Nephron progenitor cell (in vitro differentiated cells): ENCODE data around the gene CCDC197.

Experiments
- DNase-seq: peaks from one replicate; pipeline ENCODE4 v3.0.0; 2021
- H3K27ac Mint-ChIP-seq: 2 replicates; pipeline ENCODE4 v1.8.0; 2021; ENCODE audit warnings: mild to moderate bottlenecking, moderate library complexity, mixed read lengths
- H3K27me3 Mint-ChIP-seq: 2 replicates; pipeline ENCODE4 v1.8.0; 2021; ENCODE audit warnings: mild to moderate bottlenecking, low read depth, mixed read lengths; ENCODE audit not compliant: poor library complexity
- H3K36me3 Mint-ChIP-seq: 2 replicates; pipeline ENCODE4 v1.8.0; 2021; ENCODE audit warnings: low read depth, mixed read lengths
- H3K4me1 Mint-ChIP-seq: 2 replicates; pipeline ENCODE4 v1.8.0; 2021; ENCODE audit warnings: mixed read lengths
- H3K4me3 Mint-ChIP-seq: 2 replicates; pipeline ENCODE4 v1.8.0; 2021; ENCODE audit warnings: mild to moderate bottlenecking, moderate library complexity, mixed read lengths
- H3K9me3 Mint-ChIP-seq: 2 replicates; pipeline ENCODE4 v1.8.0; 2021; ENCODE audit warnings: mild to moderate bottlenecking, moderate library complexity, mixed read lengths
- TF ChIP-seq, protein P1 (sequence below): fragments of 200-600 bp; sonication (generic); IDR thresholded peaks from 2 replicates; pipeline ENCODE4 v1.5.0; 2021; ENCODE audit warnings: antibody characterized with exemption

The CCDC197 gene

DNA sequence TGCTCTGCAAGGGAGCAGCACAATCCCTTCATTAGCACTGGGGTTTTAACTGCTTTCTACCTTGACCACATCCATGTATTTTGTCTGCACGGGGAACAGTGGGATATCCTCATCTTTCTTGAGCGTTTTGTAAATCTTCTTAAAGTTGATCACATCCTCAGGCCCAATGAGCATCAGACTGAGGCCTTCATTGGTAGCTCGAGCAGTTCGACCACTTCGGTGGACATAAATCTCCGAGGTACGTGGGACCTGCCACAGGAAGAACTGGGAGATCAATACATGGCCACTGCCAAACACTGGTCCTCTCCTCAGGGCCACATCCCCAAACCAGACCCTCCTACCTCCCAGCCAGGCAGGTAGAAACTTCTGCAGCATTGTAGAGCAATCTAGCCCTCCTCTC, 57.8 kb downstream of the CCDC197 start:
- Mint-ChIP-seq H3K27me3 (peaks cover 3% of the 10 kb centered on the region), H3K4me1 (no peaks in the 10 kb centered on the region), H3K36me3 (peaks cover 73% of the 10 kb centered on the region), H3K9me3 (no peaks in the 10 kb centered on the region), H3K27ac (peak overlapping the region; percentile 21), H3K4me3 (no peak overlapping the region)
- DNase-seq = no peak
- TF ChIP-seq, protein P1, sequence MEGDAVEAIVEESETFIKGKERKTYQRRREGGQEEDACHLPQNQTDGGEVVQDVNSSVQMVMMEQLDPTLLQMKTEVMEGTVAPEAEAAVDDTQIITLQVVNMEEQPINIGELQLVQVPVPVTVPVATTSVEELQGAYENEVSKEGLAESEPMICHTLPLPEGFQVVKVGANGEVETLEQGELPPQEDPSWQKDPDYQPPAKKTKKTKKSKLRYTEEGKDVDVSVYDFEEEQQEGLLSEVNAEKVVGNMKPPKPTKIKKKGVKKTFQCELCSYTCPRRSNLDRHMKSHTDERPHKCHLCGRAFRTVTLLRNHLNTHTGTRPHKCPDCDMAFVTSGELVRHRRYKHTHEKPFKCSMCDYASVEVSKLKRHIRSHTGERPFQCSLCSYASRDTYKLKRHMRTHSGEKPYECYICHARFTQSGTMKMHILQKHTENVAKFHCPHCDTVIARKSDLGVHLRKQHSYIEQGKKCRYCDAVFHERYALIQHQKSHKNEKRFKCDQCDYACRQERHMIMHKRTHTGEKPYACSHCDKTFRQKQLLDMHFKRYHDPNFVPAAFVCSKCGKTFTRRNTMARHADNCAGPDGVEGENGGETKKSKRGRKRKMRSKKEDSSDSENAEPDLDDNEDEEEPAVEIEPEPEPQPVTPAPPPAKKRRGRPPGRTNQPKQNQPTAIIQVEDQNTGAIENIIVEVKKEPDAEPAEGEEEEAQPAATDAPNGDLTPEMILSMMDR = no peak

DNA sequence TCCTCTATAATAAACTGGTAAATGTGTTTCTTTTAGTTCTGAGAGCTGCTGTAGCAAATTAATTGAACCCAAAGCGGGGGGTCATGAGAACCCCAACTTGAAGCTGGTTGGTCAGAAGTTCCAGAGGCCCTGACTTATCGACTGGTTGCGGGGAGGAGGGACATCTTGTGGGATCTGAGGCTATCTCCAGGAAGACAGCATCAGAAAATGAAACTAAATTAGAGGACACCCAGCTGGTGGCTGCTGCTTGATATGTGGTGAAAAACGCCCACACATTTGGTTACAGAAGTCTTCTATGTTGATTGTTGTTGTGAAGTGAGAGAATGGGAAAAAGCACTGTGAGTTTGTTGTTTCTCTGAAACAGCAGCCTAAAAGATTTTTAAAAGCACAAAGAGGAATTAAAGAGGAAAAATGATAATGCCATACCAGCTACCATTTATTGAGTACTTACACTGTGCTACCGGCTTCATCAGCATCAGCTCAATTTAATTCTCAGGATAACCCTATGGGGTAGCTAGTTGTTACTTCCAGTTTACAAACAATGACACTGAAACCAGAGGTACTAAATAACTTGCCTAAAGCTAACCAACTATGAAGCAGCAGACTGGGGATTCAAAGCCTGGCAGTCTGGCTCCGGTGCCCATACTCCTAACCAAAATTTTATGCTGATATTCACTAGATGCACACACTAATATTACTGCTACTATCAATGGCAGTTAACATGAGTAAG, 59.6 kb downstream of the CCDC197 start:
- Mint-ChIP-seq H3K36me3 (peaks cover 76% of the 10 kb centered on the region), H3K4me3 (no peak overlapping the region), H3K27me3 (peaks cover 3% of the 10 kb centered on the region), H3K4me1 (no peaks in the 10 kb centered on the region), H3K27ac (no peak overlapping the region), H3K9me3 (no peaks in the 10 kb centered on the region)
- no peak for DNase-seq
- TF ChIP-seq, protein P1 = no peak

DNA sequence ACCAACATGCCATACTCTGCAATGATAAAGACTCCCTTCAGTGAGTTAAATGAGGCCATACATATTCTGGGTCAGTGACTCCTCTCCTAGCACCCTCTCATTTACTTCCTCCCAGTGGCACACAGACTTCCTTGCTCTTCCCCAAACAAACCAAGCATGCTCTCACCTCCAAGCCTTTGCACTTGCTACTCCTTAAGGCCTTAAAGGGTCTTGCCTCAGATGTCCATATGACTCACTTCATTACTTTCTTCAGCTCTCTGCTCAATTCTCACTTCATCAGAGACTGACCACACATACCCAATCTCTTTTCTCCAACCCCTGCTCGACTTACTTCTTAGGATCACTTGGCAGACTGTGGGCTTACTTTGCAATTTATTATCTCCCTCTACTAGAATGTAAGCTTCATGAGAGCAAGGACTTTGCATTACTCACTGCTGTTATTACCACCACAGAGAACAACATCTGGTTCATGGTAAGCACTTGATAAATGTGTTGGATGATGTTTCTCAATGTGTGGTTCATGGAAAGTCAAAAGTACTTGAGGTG, 61.1 kb downstream of the CCDC197 start:
- Mint-ChIP-seq H3K27ac (peak overlapping the region; percentile 24), H3K4me1 (peaks cover 7% of the 10 kb centered on the region), H3K27me3 (peaks cover 3% of the 10 kb centered on the region), H3K4me3 (no peak overlapping the region), H3K36me3 (peaks cover 78% of the 10 kb centered on the region), H3K9me3 (no peaks in the 10 kb centered on the region)
- TF ChIP-seq, protein P1 = no peak
- DNase-seq = no peak
